Measurements from ENCODE around the gene CTR9.
A peak's percentile ranks its signal among the peaks of the same experiment; 100 is the strongest.

Gene CTR9

GRCh38 chr11:10742460-10743208, 8.4 kb upstream of the CTR9 start:
- peak; percentile 50 for DNase-seq (ENCODE audit: low spot score)

GRCh38 chr11:10743354-10744000, 7.6 kb upstream of the CTR9 start:
- peak; percentile 36 for DNase-seq (ENCODE audit: low spot score)

- no peak for DNase-seq (ENCODE audit: low spot score)
Observed at GRCh38 chr11:10744206-10744605, 6.8 kb upstream of the CTR9 start.

- no peak for DNase-seq (ENCODE audit: low spot score)
Observed at GRCh38 chr11:10746871-10747270, 4.2 kb upstream of the CTR9 start.

GRCh38 chr11:10747733-10748132, 3.3 kb upstream of the CTR9 start:
- DNase-seq (ENCODE audit: low spot score) = no peak

- DNase-seq (ENCODE audit: low spot score) = no peak
Observed at GRCh38 chr11:10749476-10749875, 1.6 kb upstream of the CTR9 start.

GRCh38 chr11:10751581-10751940, 515 bp downstream of the CTR9 start:
- DNase-seq (ENCODE audit: low spot score) = no peak

GRCh38 chr11:10752061-10752460, 1.0 kb downstream of the CTR9 start:
- no peak for DNase-seq (ENCODE audit: low spot score)

GRCh38 chr11:10752486-10752885, 1.4 kb downstream of the CTR9 start:
- DNase-seq (ENCODE audit: low spot score) = no peak

GRCh38 chr11:10758957-10759356, 7.9 kb downstream of the CTR9 start:
- DNase-seq (ENCODE audit: low spot score) = no peak

GRCh38 chr11:10761085-10761698, 10.1 kb downstream of the CTR9 start:
- DNase-seq (ENCODE audit: low spot score) = no peak

GRCh38 chr11:10762185-10762584, 11.1 kb downstream of the CTR9 start:
- no peak for DNase-seq (ENCODE audit: low spot score)

GRCh38 chr11:10762913-10763421, 11.9 kb downstream of the CTR9 start:
- DNase-seq (ENCODE audit: low spot score) = no peak

- DNase-seq (ENCODE audit: low spot score) = no peak
Observed at GRCh38 chr11:10763766-10764165, 12.7 kb downstream of the CTR9 start.

GRCh38 chr11:10764412-10764811, 13.4 kb downstream of the CTR9 start:
- no peak for DNase-seq (ENCODE audit: low spot score)

- no peak for DNase-seq (ENCODE audit: low spot score)
Observed at GRCh38 chr11:10770626-10771254, 19.7 kb downstream of the CTR9 start.

GRCh38 chr11:10771457-10771856, 20.4 kb downstream of the CTR9 start:
- DNase-seq (ENCODE audit: low spot score) = no peak

GRCh38 chr11:10774811-10775210, 23.8 kb downstream of the CTR9 start:
- DNase-seq (ENCODE audit: low spot score) = no peak

GRCh38 chr11:10777393-10777793, 26.3 kb downstream of the CTR9 start:
- DNase-seq (ENCODE audit: low spot score) = no peak

GRCh38 chr11:10777806-10778205, 26.8 kb downstream of the CTR9 start:
- no peak for DNase-seq (ENCODE audit: low spot score)

GRCh38 chr11:10778217-10778970, 27.3 kb downstream of the CTR9 start:
- DNase-seq (ENCODE audit: low spot score) = no peak

- no peak for DNase-seq (ENCODE audit: low spot score)
Observed at GRCh38 chr11:10779086-10779485, 28.0 kb downstream of the CTR9 start.

Measured in CD4-positive, alpha-beta T cell treated with Interleukin-6 at 100 ng/mL for 8 hours (primary cell).